ENCODE measurements around the gene CELSR2.

CELSR2 gene

DNA sequence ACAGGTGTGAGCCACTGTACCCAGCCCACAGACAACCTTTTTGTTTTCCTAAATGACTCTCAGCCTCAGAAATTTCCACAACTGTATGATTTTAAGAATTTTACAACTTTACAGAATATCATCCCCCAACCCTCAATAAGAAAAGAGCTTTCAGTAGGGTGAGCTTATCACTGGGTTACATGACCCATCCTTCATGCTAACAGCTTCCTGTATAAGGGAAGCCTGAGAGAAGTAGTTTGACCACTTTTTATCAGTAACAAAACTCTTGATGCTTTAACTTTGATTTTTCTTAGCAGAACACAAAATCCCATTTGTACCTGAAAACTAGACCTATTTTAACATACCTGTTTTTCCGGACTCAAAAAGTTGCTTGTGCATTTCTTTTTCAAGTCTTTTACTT lies 67.2 kb downstream of the CELSR2 start:
- DNase-seq (ENCODE audit: insufficient read length) = no peak
- no peak for FAIRE-seq
- TF ChIP-seq POLR2A (IDR thresholded peaks at IDR 0.05; ENCODE audit: low read depth, low read length) (no peak), TAF1 (IDR thresholded peaks at IDR 0.05; ENCODE audit: borderline replicate concordance, low read depth, low read length) (no peak), POLR2AphosphoS5 (IDR thresholded peaks at IDR 0.05; ENCODE audit: low read depth, low read length) (no peak)

DNA sequence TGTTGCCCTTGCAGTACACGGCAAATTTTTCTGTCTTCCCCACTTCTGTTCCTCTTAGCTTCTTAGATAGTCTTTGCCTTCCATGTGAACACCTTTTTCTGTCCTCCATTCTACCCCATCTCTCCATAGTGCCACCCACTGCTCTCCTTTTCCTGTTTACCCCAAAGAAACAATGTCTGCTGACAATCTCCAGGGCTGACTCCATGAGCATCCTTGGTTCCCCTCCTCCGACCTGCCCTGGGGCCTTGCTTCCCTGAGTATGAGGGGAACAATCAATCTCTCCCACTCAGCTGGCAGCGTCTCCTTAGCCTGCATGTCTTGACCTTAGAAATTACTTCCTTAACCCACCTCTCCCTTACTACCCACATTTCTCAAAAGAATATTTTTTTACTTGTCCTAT lies 69.8 kb downstream of the CELSR2 start:
- no peak for DNase-seq (ENCODE audit: insufficient read length)

GRCh38 chr1:109322974-109323373 lies 73.6 kb downstream of the CELSR2 start:
- FAIRE-seq (no peak), DNase-seq (ENCODE audit: insufficient read length) (no peak)
- no peak for TF ChIP-seq POLR2A (IDR thresholded peaks at IDR 0.05; ENCODE audit: low read depth, low read length)
- TF ChIP-seq TAF1 (IDR thresholded peaks at IDR 0.05; ENCODE audit: borderline replicate concordance, low read depth, low read length) = no peak
- no peak for TF ChIP-seq POLR2AphosphoS5 (IDR thresholded peaks at IDR 0.05; ENCODE audit: low read depth, low read length)

More for the DNA sequence above, 69.8 kb downstream of the CELSR2 start:
- FAIRE-seq = no peak
- TF ChIP-seq POLR2AphosphoS5 (IDR thresholded peaks at IDR 0.05; ENCODE audit: low read depth, low read length) (no peak), POLR2A (IDR thresholded peaks at IDR 0.05; ENCODE audit: low read depth, low read length) (no peak), TAF1 (IDR thresholded peaks at IDR 0.05; ENCODE audit: borderline replicate concordance, low read depth, low read length) (no peak)
